HG03342 (cell line): Measurements from ENCODE around the gene RNU7-1.

ENCODE experiments used
- ATAC-seq: cut with Tn5 transposase; IDR thresholded peaks from one replicate; pipeline ENCODE4 v1.9.1; 2021; ENCODE audit warnings: mild to moderate bottlenecking, moderate library complexity; ENCODE audit not compliant: unreplicated experiment

RNU7-1 gene

DNA sequence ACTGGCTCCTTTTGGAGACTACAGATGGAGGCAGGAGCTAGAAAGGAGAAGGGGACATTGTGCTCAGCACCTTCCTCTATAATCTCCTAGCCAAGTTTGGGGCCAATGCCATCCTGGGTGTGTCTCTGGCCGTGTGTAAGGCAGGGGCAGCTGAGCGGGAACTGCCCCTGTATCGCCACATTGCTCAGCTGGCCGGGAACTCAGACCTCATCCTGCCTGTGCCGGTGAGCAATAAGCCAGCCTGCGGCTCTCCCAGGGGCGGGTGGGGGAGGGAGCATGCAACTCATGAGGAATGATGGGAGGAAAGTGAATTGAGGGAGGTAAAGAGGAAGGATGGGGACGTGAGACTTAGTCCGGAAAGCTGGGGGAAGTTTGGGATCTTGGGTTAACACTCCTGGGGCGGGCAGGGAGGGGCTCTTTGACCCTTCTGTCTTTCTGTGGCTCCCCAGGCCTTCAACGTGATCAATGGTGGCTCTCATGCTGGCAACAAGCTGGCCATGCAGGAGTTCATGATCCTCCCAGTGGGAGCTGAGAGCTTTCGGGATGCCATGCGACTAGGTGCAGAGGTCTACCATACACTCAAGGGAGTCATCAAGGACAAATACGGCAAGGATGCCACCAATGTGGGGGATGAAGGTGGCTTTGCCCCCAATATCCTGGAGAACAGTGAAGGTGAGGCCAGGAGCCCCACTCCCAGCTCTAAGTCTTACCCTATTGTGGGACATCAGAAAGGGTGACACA is 26.0 kb upstream of the RNU7-1 start:
- ATAC-seq: no peak

- ATAC-seq: no peak
Observed at GRCh38 chr12:6919588-6919987, 24.0 kb upstream of the RNU7-1 start.

DNA sequence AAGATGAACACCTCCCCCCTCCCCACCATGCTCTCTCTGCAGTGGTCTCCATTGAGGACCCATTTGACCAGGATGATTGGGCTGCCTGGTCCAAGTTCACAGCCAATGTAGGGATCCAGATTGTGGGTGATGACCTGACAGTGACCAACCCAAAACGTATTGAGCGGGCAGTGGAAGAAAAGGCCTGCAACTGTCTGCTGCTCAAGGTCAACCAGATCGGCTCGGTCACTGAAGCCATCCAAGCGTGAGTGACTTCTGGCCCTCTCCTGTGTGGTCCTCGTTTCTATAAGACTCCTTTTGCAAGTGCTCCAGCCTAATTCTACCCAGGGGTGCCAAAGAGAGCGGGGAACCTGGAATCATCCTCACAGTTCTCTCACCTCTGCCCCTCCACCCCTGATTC is 22.1 kb upstream of the RNU7-1 start:
- ATAC-seq: no peak

DNA sequence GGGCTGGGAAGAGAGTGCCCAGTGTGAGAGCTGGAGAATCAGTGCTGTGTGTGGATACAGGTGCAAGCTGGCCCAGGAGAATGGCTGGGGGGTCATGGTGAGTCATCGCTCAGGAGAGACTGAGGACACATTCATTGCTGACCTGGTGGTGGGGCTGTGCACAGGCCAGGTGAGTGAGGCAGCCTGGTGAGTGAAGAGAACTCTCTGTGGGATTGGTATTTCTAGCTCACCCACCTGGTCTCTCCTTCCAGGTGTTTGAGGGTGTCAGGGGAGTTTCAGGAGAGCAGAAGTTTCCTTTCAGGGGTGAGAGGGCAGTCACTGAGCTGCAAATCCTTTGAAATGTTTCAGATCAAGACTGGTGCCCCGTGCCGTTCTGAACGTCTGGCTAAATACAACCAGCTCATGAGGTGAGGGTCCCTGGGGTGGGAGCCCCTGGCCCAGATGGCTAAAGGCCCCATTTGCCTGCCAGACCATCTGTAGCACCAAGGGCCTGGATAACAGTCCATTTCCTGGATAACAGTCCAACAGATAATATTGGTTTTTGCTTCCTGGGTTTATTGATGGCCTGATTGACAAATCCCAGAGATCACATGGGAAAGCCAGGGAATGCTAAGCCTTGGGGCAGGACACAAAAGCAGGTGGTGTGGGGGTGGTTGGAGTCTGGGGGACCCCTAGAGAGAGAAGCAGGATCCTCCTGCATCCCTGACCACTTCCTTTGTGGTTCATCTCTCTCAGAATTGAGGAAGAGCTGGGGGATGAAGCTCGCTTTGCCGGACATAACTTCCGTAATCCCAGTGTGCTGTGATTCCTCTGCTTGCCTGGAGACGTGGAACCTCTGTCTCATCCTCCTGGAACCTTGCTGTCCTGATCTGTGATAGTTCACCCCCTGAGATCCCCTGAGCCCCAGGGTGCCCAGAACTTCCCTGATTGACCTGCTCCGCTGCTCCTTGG is 21.3 kb upstream of the RNU7-1 start:
- no peak for ATAC-seq

- ATAC-seq: no peak
Observed at GRCh38 chr12:6923003-6923732, 20.4 kb upstream of the RNU7-1 start.

- ATAC-seq: no peak
Observed at GRCh38 chr12:6923851-6924250, 19.8 kb upstream of the RNU7-1 start.

DNA sequence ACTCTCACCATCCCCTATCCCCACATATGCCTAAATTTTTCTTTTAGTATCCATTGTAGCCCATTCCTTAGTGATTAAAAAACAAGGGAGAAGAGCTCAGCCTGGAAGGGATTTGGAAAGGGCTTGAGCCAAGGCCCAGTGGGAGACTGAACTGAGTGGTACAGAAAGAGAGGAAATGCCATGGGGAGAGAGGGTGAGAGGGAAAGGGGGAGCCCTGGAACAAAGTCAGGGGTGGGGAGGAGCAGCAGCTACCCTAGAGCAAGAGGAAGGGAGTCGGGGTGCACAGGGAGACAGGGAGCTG is 18.4 kb upstream of the RNU7-1 start:
- no peak for ATAC-seq

GRCh38 chr12:6925540-6926279 is 17.9 kb upstream of the RNU7-1 start:
- no peak for ATAC-seq

DNA sequence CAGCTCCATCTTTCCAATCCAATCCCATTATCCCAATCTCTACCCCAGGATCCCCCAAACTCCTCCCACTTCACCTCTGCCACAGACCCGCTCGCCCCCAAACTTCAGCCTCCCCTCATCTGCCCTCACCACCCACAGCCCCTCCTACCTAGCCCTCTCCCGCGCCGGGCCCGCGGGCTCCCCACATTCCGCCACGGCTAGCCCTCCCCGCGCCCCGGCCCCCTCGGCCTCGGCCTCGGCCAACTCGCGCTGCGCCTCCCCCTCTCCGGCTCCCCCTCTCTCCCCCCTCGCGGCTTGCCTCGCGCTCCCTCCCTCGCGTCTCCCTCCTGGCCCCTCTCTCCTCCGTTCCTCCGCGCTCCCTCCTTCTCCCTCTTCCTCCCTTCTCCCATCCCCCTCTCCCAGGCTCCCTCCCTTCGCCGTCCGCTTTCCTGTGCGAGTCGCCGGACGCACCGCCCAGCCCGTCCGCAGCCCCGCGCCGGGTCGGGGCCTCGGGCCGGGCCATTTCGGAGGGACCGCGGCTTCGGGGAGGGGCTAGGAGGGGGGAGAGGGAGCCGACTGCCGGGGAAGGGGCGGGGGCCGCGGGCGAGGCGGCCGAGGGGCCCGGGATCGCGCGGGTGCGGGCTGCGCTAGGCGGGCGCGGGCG is 16.1 kb upstream of the RNU7-1 start, which contains the start of gene ATN1:
Gene ATN1, plus strand, starts transcription at position 581 of the 643 bp plus-strand sequence. CDS start 6,043 bp downstream, outside the sequence.
- ATAC-seq: no peak

- ATAC-seq: no peak
Observed at GRCh38 chr12:6928022-6928702, 15.5 kb upstream of the RNU7-1 start.

GRCh38 chr12:6928703-6929407 is 14.8 kb upstream of the RNU7-1 start:
- ATAC-seq: no peak

GRCh38 chr12:6929466-6930452 is 13.9 kb upstream of the RNU7-1 start:
- ATAC-seq: no peak

DNA sequence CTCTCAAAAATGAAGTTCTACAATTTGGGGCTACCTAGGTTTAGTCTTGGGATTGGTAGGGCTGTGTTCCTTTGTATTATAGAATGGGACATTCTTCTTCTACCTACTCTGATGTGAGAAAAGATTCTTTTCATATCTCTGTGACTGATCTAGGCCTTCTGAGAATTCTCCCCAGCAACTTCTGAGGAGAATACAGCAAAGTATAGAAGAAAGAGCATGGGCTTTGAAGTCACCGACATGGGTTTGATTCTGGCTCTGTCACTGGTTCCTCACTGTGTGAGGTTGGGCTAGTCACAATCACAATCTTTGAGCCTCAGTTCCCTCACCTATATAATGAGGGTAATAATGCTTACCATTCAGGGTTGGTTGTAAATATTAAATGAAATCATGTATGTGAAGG is 10.8 kb upstream of the RNU7-1 start:
- ATAC-seq: no peak

DNA sequence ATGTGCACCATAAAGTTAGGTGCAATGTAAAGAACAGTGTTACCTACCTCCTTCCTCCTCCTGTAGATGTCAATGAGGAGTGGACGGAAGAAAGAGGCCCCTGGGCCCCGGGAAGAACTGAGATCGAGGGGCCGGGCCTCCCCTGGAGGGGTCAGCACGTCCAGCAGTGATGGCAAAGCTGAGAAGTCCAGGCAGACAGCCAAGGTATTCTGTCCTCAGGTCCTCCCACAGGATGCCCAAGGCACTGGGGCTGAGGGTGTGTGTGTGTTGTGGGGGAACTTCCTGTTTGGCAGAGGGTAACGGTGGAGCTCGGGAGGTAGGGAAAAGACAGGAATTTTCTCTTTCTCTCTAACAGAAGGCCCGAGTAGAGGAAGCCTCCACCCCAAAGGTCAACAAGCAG is 9.5 kb upstream of the RNU7-1 start:
- no peak for ATAC-seq

GRCh38 chr12:6935371-6936193 is 8.0 kb upstream of the RNU7-1 start:
- ATAC-seq: no peak

GRCh38 chr12:6936194-6936635 is 7.4 kb upstream of the RNU7-1 start:
- ATAC-seq: no peak
